HL-60 (cell line): ENCODE results near the gene AP3D1.

ENCODE experiments used
- DNase-seq, 2 experiments: peaks; one replicate each; pipeline ENCODE4 v3.0.0-alpha.2; 2010 to 2020; ENCODE audit warnings: low read depth in 1 of 2, low spot score in 1 of 2
- H3K27ac ChIP-seq: fragments of 250-450 bp; sonication (Bioruptor Pico); replicated peaks from 2 replicates; pipeline ENCODE4 v1.5.1; 2020; ENCODE audit warnings: mild to moderate bottlenecking, moderate library complexity
- H3K27me3 ChIP-seq: fragments of 250-450 bp; sonication (Bioruptor Pico); 2 replicates; pipeline ENCODE4 v1.5.1; 2021; ENCODE audit warnings: mild to moderate bottlenecking, moderate library complexity; ENCODE audit not compliant: insufficient read depth, poor library complexity, severe bottlenecking
- H3K4me3 ChIP-seq: replicated peaks from 2 replicates; pipeline ENCODE4 v1.5.1; 2011; ENCODE audit warnings: mild to moderate bottlenecking, control low read depth, low read length; ENCODE audit not compliant: insufficient read depth
- CTCF ChIP-seq: IDR thresholded peaks from one replicate; pipeline ENCODE4 v1.5.1; 2011; ENCODE audit warnings: low read length, control low read depth, inconsistent platforms; ENCODE audit not compliant: insufficient read depth
- GABPA ChIP-seq: IDR thresholded peaks from 2 replicates; pipeline ENCODE4 v1.6.1; 2012; ENCODE audit warnings: low read depth
- POLR2AphosphoS5 ChIP-seq: IDR thresholded peaks from 2 replicates; pipeline ENCODE4 v1.6.1; 2012; ENCODE audit warnings: low read depth
- REST ChIP-seq: IDR thresholded peaks from 2 replicates; pipeline ENCODE4 v1.6.1; 2012; ENCODE audit warnings: low read depth; ENCODE audit not compliant: insufficient replicate concordance
- SPI1 ChIP-seq: IDR thresholded peaks from 2 replicates; pipeline ENCODE4 v1.6.1; 2012; ENCODE audit warnings: low read depth, mild to moderate bottlenecking, borderline replicate concordance

Gene AP3D1

GRCh38 chr19:2064788-2065524 is 86.4 kb downstream of the AP3D1 start:
- TF ChIP-seq GABPA (no peak), CTCF (no peak), POLR2AphosphoS5 (no peak), REST (no peak), SPI1 (no peak)
- no peak overlapping the region for H3K27ac ChIP-seq

GRCh38 chr19:2064395-2064787 is 87.0 kb downstream of the AP3D1 start:
- DNase-seq, result no peak
- TF ChIP-seq REST (no peak), CTCF (no peak), SPI1 (no peak), POLR2AphosphoS5 (no peak), GABPA (no peak)
- no peak overlapping the region for H3K27ac ChIP-seq

More at GRCh38 chr19:2064788-2065524, 86.4 kb downstream of the AP3D1 start:
- Histone ChIP-seq H3K27me3 (no peaks in the 10 kb centered on the region), H3K4me3 (no peak overlapping the region)
- no peak for DNase-seq

GRCh38 chr19:2063824-2064223 is 87.5 kb downstream of the AP3D1 start:
- Histone ChIP-seq H3K27ac (no peak overlapping the region), H3K27me3 (no peaks in the 10 kb centered on the region), H3K4me3 (no peak overlapping the region)
- no peak for DNase-seq
- TF ChIP-seq CTCF, result no peak
- TF ChIP-seq GABPA, result no peak
- TF ChIP-seq REST, result no peak
- TF ChIP-seq POLR2AphosphoS5, result no peak
- no peak for TF ChIP-seq SPI1

More at GRCh38 chr19:2064395-2064787, 87.0 kb downstream of the AP3D1 start:
- Histone ChIP-seq H3K27me3 (no peaks in the 10 kb centered on the region), H3K4me3 (no peak overlapping the region)
